GM13977 (cell line): ENCODE results near the gene PKP3.
"Not testable (repeated sequence)": the region's sequence is repeated elsewhere in the genome, so short reads cannot be mapped to it uniquely, and the experiment has no call there.

ENCODE experiments used
- DNase-seq: peaks from one replicate; pipeline ENCODE4 v3.0.0; 2012; ENCODE audit warnings: low spot score
- in situ Hi-C: fragments of 300-500 bp; cut with MboI; formaldehyde crosslinking; loops from one replicate; pipeline ENCODE4 v1.12.0; 2022; ENCODE audit warnings: low sequenced_read_pairs, low pct_unique_long_range_greater_than_20kb, mixed read lengths, inconsistent platforms; ENCODE audit not compliant: unreplicated experiment
- TF ChIP-seq, protein P1 (sequence below): IDR thresholded peaks from 2 replicates; pipeline ENCODE4 v1.5.1; 2012; ENCODE audit warnings: mild to moderate bottlenecking, control low read depth; ENCODE audit not compliant: insufficient read depth; ENCODE audit errors: extremely low read depth, missing control alignments

The PKP3 gene

DNA sequence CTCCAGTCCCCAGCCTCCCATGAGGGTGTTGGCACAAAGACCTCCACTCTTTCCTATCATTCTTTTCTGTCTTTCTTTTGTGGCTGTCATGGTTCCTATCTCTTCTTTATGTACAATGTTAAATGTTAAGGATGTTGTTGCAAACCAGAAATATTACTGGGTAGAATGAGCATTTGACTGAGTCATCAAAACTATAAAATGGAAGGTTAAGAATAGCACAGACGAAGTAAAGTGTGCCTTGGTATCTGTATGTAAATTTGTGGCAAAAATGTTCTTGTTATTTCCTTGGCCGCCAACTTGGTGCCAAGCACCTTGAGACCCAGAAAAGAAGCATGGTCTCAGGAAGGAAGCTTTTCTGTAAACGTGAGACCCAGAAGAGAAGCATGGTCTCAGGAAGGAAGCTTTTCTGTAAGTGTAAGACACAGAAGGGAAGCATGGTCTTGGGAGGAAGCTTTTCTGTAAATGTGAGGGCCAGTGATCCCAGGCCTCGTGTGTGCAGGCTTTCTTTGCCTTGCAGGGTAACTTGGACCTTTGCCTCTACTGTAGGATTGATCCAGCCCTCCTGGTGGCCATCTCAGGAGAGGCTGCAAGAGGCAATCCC, 6.7 kb upstream of the PKP3 start:
- in situ Hi-C loops, result no loop called here
- TF ChIP-seq, protein P1, sequence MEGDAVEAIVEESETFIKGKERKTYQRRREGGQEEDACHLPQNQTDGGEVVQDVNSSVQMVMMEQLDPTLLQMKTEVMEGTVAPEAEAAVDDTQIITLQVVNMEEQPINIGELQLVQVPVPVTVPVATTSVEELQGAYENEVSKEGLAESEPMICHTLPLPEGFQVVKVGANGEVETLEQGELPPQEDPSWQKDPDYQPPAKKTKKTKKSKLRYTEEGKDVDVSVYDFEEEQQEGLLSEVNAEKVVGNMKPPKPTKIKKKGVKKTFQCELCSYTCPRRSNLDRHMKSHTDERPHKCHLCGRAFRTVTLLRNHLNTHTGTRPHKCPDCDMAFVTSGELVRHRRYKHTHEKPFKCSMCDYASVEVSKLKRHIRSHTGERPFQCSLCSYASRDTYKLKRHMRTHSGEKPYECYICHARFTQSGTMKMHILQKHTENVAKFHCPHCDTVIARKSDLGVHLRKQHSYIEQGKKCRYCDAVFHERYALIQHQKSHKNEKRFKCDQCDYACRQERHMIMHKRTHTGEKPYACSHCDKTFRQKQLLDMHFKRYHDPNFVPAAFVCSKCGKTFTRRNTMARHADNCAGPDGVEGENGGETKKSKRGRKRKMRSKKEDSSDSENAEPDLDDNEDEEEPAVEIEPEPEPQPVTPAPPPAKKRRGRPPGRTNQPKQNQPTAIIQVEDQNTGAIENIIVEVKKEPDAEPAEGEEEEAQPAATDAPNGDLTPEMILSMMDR, result no peak
- no peak for DNase-seq

DNA sequence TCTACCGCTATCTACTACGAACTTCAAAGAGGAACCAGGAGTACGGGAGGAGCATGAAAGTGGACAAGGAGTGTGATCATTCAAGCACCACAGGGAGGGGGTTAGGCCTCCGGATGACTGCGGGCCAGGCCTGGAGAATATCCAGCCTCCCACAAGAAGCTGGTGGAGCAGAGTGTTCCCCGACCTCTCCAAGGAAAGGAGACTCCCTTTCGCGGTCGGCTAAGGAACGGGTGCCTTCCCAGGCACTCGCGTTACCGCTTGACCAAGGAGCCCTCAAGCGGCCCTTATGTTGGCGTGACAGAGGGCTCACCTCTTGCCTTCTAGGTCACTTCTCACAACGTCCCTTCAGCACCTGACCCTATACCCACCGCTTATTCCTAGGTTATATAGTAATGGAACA, 4.6 kb upstream of the PKP3 start:
- in situ Hi-C loops, DNase-seq: not testable (repeated sequence)

GRCh38 chr11:390175-390574, 3.8 kb upstream of the PKP3 start:
- TF ChIP-seq, protein P1, result no peak
- no peak for DNase-seq
- in situ Hi-C loops, result no loop called here

GRCh38 chr11:391117-392017, 2.6 kb upstream of the PKP3 start:
- no peak for DNase-seq
- TF ChIP-seq, protein P1, result no peak
- in situ Hi-C loops, result no loop called here

DNA sequence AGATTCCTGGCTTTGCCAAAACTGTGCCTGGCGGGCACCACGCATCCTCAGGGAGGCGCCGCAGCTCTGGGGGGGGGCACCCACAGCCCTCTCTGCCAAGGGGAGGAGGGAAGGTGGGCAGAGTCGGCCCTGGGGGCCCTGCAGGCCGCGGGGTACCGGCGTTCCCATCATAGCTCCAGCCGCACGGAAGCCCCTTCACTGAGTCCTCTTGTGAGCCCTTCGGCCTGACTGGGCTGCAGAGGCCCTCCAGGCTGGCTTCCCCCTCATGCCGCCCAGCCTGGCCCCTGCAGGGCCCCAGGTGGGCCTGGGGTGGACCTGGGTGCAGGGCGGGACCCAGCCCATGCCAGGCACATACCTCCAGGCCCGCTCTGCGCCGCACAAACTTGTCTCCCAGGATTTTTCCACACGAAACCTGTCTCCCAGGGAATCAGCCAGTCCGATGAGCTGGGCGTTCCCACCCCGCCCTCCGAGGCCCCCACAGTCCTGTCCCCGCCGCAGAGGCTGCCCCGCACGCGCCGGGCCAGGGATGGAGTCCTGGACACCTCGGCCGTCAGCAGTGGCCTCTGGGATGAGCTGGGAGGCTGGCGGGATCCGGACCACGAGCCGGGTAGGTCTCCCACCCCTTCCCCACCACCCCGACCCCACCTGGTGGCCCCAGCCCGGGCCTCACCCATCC, 1.8 kb upstream of the PKP3 start:
- TF ChIP-seq, protein P1, result no peak
- in situ Hi-C loops, result no loop called here
- DNase-seq, result no peak

DNA sequence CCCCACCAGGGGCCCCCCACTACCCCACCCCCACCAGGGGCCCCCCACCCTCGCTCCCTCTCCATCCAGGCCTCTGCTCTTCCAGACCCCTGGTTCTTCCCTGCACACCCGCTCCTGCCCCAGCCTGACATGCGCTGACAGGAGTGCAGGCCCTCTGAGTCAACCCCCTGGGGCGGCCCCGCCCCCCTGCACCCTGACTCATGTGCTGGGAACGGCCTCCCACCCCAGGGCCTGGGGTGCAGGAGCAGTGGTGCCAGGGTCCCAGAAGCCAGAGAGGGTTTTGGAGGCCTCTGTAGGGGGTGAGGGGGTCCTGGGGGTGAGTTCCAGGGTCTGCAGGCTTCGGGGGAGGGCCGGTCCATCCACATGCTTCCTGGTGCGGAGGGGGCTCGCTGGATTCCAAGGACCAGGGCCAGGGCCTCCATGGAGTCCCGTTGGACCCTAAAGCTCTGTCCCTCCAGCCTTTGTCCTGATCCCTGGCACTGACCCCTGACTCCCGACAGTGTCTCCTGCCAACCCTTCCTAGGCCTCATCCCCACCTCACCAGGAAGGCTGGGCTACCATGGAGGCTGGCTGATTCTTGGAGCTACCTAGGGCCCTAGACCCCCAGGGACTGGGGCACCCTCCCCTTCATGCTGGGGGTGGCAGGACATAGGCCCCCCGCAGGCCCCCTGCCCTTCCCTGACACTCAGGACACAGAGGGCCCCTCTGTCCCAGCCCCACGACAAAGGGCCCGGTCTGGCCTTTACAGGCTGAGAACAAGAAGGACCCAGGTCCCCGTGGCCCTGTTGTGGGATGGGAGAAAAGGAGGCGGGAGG, 583 bp upstream of the PKP3 start:
- in situ Hi-C loops, result no loop called here
- no peak for DNase-seq
- TF ChIP-seq, protein P1, result no peak
